GOT3 (cell line): Measurements from ENCODE around the gene GNG13.
"Not testable (repeated sequence)": the region's sequence is repeated elsewhere in the genome, so short reads cannot be mapped to it uniquely, and the experiment has no call there.

Source experiments
- DNase-seq: peaks from one replicate; lab custom pipeline; 2025; ENCODE audit warnings: mixed read lengths; lab: John Stamatoyannopoulos, UW

The GNG13 gene

GRCh38 chr16:831571-832413 is 31.3 kb upstream of the GNG13 start:
- no peak for DNase-seq

GRCh38 chr16:830871-831570 is 30.5 kb upstream of the GNG13 start:
- no peak for DNase-seq

- no peak for DNase-seq
Measured at GRCh38 chr16:830107-830870, 29.8 kb upstream of the GNG13 start.

GRCh38 chr16:828891-829290 is 28.4 kb upstream of the GNG13 start:
- DNase-seq: no peak

- no peak for DNase-seq
Measured at GRCh38 chr16:827513-827912, 27.0 kb upstream of the GNG13 start.

- no peak for DNase-seq
Measured at GRCh38 chr16:825341-826061, 25.0 kb upstream of the GNG13 start.

GRCh38 chr16:824601-825000 is 24.1 kb upstream of the GNG13 start:
- no peak for DNase-seq

GRCh38 chr16:824194-824593 is 23.7 kb upstream of the GNG13 start:
- no peak for DNase-seq

- no peak for DNase-seq
Measured at GRCh38 chr16:822909-823297, 22.4 kb upstream of the GNG13 start.

- no peak for DNase-seq
Measured at GRCh38 chr16:822174-822908, 21.8 kb upstream of the GNG13 start.

- no peak for DNase-seq
Measured at GRCh38 chr16:821751-822150, 21.2 kb upstream of the GNG13 start.

GRCh38 chr16:820748-821147 is 20.2 kb upstream of the GNG13 start:
- DNase-seq: no peak

- not testable (repeated sequence) for DNase-seq
Measured at GRCh38 chr16:820044-820408, 19.5 kb upstream of the GNG13 start.

GRCh38 chr16:819336-820043 is 19.0 kb upstream of the GNG13 start:
- no peak for DNase-seq

GRCh38 chr16:818592-818991 is 18.1 kb upstream of the GNG13 start:
- no peak for DNase-seq

GRCh38 chr16:818132-818531 is 17.6 kb upstream of the GNG13 start:
- DNase-seq: no peak

- no peak for DNase-seq
Measured at GRCh38 chr16:817001-817906, 16.7 kb upstream of the GNG13 start.

GRCh38 chr16:815861-816260 is 15.3 kb upstream of the GNG13 start:
- DNase-seq: no peak

- DNase-seq: no peak
Measured at GRCh38 chr16:814974-815373, 14.4 kb upstream of the GNG13 start.
